GM21423 (cell line): Measurements from ENCODE around the gene SLC2A11.
"Not testable (repeated sequence)": the region's sequence is repeated elsewhere in the genome, so short reads cannot be mapped to it uniquely, and the experiment has no call there.

Experiments used
- ATAC-seq: cut with Tn5 transposase; IDR thresholded peaks from one replicate; pipeline ENCODE4 v1.9.1; 2021; ENCODE audit warnings: mild to moderate bottlenecking, moderate library complexity; ENCODE audit not compliant: unreplicated experiment

SLC2A11 gene

DNA sequence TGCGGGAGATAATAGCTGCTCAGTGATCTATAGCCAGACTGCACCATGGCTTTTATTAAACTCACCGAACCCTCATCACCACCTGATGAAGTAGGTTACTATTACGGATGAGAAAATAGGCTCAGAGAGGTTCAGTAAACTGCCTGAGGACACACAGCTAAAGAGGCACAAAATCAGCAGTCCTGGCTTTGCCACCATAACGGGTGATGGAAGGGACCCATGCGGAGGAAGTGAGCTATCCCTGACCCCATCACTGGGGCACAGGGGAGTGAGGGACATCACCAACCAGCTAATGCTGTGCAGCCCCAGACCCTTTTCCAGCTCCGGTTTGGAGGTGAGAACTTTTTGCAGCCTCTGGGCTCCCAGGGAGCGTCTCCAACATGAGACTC lies 11.6 kb upstream of the SLC2A11 start:
- no peak for ATAC-seq

DNA sequence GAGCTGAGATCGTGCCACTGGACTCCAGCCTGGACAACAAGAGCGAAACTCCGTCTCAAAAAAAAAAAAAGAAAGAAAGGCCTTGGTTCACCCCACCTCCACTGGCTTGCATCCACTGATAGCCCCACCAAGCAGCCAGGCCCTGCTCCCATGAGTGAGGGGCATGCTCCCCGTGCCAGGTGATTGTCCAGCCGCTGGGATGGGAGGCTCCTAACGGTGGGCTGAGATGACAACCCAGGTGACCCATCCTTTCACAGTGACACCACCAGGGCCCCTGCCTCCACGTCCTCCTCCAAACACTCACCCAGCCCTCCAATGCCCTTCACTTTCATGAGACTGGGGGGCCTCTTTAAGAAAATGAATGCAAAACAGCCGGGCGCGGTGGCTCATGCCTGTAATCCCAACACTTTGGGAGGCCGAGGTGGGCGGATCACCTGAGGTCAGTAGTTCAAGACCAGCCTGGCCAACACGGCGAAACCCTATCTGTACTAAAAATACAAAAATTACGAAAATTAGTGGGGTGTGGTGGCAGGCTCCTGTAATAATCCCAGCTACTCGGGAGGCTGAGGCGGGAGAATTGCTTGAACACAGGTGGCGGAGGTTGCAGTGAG lies 10.3 kb upstream of the SLC2A11 start:
- ATAC-seq: no peak

DNA sequence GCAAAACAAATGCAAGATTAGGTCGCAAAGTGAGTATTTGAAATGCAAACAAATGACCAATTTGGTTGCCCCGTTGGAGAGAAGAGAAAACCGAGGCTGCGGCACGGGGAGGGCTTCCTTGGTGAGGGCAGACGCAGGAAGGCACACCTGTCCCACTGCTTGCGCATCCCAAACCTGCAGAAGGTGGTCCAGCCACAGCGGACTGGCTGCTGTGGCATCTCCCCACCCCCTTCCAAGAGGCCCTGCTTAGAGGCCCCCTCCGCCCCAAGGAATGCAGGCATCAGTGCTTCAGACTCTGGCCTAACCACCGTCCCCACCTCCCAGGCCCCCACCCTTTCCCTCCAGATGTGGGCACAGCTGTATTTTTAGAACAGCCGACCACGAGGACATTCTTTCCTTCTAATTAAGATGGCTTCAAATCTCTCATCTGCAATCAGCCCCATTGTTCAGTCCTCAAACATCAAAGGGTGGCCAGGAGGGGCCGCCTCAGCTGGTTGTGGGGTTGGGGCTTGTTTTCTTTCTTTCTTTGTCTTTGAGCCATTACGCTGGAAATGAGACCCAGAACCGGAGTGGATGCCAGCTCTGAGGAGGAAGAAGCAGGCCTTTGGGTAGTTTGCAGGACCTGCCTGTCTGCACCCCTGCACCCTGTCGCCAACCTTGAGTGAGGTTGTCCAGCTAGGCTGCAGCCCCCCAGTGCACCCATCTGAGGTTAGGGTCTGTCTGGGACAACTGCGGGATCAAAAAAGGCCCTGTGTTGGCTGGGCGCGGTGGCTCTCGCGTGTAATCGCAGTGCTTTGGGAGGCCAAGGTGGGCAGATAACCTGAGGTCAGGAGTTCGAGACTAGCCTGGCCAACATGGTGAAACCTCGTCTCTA lies 9.4 kb upstream of the SLC2A11 start:
- ATAC-seq: no peak

DNA sequence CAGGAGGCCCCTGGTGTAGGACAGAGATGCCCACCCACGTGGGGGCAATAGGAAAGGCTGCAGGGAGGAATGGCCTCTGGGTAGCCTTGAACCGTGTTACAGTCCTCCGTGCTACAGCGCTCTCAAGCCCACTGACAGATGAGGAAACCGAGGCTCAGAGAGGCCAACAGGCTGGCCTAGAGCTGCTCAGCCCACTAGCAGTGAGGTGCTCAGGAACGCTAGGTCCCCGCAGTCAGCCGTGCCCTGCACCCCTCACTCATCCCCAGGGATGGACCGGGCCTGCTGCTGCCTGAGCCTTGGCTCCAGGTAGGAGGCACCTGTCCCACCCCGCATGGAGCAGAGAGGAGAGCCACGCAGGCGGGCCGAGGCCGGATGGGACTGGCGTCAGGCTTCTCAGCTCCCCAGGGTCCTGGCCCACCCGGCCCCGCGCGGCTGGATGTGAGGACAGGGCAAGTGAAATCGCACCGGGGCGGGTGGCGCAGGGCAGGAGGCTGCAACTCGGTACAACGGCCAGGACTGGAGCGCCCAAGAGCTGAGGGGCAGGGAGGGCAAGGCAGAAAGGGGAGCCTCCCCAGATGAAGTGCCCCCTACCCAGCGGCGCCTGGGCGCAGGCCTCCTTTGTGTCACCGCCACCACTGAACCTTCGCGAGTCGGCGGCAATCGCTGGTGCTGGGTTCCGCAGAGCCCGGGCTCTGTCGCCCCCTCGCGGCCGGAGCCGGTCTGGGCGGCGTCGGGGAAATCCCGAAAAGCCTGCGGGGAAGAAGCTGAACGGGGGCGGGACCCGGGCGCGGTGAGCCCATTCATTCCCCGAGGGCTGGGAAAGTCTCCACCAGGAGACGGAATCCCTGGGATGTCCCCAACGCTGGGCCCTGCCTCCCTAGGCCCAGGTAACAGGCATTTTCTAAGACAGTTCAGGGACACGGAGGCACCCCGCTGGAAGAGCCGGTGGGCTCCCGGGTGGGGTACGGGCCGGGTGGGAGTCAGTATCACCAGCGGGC lies 8.4 kb upstream of the SLC2A11 start:
- ATAC-seq: no peak

DNA sequence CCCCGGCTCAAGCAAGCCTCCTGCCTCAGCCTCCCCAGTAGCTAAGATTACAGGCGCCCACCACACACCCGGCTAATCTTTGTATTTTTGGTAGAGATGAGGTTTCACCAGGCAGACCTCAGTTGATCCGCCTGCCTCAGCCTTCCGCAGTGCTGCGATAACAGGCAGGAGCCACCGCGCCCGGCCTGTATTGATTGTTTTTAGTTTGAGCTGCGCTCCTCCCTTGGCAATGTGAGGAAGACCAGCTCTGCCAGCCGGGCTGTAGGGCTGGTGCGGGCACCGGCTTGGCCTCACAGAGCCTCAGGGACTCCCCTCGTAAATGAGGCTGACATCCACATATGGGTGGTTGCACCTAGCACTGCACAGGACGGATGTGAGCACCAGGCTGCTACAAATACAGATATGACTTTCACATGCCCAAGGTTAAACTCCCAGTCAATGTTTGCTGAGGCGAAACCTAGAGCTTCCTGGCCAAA lies 7.5 kb upstream of the SLC2A11 start:
- ATAC-seq: peak; percentile 63

DNA sequence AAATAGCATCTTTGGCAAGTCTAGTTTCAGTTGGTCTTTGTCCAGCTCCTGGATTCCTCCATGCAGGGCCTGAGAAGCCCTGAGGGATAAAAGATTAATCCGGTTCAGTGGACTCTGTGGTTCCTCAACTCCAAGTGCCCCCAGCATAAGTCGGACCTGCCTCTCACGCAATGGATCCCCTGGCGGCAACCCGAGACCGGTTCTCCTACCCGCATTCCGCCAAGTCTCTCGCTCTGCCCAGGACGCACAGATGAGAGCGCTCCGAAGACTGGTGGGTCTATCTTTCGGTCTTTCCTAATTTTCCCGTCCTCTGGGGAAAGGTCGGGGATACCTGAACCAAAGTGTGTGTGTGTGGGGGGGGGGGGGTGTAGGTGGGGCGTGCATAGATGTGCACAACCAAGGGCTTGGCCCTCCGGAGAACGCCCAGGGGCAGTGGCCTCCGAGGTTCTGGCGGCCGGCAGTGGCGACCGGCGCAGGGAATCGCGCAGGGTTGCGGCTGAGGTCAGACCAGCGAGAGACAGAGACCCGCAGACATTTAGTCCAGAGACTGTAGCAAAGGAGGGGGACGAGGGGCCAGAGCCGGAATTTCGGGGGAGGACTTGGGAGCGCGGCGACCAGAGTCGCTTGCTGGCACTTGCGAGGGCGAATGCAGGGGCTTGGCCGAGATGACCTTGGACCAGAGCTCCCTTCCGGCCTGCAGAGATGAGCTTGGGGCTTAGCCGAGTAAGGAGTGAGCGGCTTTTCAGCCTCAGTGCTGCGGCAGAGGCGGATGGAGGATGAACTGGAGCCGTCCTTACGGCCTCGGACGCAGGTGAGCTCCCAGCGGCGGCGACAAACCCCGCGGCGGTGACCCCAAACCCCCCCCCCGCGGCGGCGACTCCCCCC lies 712 bp upstream of the SLC2A11 start:
- peak; percentile 38 for ATAC-seq

DNA sequence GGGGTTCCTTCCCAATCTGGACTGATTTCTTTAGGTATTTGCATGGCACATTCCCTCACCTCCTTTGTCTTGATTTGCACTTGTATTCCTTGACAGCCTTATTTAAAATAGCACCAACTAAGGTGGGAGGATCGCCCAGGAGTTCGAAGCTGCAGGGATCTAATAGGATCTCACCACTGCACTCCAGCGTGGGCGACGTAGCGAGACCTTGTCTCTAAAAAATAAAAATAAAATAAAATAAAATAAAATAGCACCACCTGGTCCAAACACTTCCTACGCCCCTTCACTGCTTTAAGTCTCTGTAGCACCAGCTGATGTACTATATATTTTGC lies 775 bp downstream of the SLC2A11 start:
- no peak for ATAC-seq

DNA sequence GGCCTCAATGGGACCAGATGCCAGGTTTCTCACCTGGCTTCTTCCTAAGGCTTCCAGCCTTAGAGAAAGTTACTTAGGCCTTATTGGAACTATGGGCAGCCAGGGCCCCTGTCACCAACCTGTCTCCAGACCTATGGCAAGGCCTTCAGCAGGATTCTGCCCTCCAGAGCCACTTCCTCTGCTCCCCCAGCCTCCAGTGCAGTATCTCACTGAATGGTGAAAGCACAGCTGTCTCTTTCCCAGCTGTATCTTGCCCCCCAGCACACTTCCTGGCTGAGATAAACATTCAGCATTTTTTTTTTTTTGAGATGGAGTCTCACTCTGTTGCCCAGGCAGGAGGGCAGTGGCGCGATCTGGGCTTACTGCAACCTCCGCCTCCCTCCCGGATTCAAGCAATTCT lies 1.5 kb downstream of the SLC2A11 start:
- no peak for ATAC-seq

DNA sequence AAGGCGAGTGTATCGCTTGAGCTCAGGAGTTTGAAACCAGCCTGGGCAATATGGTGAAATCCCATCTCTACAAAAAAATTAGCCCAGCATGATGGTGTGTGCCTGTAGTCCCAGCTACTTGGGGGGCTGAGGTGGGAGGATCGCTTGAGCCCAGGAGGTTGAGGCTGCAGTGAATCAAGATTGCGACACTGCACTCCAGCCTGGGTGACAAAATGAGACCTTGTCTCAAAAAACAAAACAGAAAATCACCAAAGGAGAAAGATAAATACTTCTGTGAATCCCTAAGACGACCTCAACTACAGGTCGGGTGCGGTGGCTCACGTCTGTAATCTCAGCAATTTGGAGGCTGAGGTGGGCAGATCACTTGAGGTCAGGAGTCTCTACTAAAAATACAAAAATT lies 2.5 kb downstream of the SLC2A11 start:
- not testable (repeated sequence) for ATAC-seq

DNA sequence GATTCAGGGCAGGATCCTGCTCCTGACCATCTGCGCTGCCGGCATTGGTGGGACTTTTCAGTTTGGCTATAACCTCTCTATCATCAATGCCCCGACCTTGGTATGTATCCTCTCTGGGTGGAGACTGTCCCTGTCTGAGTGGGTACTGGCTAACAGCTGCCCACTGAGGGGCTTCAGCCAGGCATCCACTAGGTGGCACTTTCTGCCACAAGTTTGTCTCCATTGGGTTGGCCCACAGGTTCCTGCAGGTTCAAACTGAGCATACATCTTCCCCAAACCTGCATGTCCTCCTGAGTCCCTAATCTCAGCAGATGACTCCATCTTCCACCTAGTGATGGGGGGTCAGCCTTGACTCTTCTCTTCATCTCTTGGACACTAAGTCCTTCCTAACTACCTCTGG lies 4.4 kb downstream of the SLC2A11 start:
- no peak for ATAC-seq

DNA sequence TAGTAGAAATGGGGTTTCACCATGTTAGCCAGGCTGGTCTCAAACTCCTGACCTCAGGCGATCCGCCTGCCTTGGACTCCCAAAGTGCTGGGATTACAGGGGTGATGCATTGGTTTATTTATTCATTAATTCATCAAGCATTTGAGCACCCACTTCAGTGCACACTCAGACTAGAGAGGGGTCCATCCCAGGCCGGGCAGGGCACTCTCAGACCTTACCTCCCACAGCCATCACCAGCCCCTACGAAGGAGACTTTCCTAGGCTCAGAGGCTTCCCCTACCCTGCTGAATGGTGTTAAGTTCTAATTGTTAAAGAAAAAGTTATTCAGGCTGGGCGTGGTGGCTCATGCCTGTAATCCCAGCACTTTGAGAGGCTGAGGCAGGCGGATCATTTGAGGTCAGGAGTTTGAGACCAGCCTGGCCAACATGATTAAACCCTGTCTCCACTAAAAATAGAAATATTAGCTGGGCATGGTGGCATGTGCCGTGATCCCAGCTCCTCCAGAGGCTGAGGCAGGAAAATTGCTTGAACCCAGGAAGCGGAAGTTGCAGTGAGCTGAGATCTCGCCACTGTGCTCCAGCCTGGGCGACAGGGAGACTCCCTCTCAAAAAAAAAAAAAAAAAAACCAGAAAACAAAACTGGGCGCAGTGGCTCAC lies 7.0 kb downstream of the SLC2A11 start:
- ATAC-seq: not testable (repeated sequence)

DNA sequence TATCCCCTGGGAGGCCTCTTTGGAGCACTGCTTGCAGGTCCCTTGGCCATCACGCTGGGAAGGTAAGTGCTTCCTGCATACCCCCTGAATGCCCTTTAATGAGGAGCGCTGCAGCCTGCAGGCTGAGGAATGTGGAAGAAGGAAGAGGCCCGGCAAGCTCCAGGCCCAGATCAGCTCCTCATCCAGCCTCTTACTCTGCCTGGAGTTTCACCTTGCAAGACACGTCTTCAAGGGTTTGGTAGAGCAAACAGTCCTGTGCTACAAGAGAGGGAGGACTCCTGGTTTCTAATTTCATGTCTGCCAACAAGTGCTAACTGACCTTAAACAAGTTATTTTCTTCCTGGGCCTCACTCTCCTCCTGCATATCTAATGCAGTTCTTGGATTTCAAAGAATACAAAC lies 10.9 kb downstream of the SLC2A11 start:
- ATAC-seq: no peak

DNA sequence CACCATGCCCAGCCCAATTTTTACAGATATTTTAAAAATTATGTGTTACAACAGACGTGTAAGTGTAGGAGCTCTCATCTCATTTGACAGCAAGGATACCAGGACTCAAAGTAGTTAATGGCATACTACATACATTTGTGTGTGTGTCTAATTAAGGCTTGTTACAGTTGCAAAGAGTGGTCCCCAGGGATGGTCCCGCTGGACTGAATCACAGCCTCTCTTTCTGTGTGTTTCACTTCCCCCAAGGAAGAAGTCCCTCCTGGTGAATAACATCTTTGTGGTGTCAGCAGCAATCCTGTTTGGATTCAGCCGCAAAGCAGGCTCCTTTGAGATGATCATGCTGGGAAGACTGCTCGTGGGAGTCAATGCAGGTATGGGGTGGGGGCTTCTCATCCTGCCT lies 17.2 kb downstream of the SLC2A11 start:
- ATAC-seq: no peak

DNA sequence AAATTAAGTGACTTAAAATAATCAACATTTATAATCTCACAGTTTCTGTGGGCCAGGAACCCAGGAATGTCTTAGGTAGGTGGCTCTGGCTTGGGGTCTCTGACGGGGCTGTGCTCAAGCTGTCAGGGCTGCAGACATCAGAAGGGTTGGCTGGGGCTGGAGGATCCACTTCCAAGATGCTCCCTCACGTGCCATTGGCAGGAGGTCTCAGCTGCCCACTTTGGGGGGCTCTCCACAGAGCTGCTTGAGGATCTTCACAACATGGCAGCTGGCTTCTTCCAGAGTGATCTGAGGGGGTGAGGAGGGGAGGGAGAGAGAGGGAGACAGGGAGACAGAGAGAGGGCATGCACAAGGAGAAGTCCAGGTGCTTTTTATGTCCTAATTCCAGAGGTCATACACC lies 18.1 kb downstream of the SLC2A11 start:
- ATAC-seq: no peak

DNA sequence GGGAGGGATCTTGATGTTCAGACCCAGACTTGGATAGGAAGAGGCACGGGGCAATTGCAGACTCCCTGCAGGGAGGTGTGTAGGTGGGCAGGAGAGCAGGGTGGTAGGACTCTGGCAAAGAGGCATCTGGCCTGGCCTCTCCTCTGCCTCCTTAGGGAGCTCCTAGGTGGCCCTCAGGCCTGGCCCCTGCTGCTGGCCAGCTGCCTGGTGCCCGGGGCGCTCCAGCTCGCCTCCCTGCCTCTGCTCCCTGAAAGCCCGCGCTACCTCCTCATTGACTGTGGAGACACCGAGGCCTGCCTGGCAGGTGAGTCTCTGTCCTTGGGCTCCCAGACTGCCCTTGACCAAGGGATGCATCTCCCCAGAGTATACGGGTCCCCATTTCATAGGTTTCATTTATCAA lies 19.9 kb downstream of the SLC2A11 start:
- ATAC-seq: no peak

DNA sequence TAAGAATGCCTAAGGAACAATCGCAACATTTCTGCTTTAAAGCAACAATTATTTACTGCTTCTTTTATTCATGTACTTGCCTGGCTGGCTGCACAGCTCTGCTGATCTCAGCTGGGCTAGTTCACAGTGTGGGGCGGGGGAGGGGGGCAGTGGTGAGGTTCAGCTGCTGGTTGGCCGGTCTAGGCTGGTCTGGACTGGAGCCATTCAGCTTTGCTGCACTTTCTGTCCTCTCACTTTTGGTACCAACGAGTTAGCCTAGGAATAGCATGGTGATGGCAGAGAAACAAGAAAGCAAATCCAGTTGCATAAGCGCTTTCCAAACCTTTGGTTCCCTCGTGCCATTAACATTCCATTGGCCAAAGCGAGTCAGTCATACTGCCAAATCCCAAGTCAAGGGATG lies 20.5 kb downstream of the SLC2A11 start:
- no peak for ATAC-seq

DNA sequence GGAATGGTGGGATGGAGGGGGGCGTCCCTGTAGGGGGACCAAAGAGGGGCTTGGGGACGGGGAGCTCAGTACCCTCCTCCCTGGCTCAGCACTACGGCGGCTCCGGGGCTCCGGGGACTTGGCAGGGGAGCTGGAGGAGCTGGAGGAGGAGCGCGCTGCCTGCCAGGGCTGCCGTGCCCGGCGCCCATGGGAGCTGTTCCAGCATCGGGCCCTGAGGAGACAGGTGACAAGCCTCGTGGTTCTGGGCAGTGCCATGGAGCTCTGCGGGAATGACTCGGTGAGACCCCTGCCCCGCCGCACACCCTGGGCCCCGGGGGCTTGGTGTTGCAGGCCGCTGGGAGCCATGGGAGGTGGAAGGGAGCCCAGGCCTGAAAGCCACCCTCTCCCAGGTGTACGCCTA lies 24.7 kb downstream of the SLC2A11 start:
- no peak for ATAC-seq

DNA sequence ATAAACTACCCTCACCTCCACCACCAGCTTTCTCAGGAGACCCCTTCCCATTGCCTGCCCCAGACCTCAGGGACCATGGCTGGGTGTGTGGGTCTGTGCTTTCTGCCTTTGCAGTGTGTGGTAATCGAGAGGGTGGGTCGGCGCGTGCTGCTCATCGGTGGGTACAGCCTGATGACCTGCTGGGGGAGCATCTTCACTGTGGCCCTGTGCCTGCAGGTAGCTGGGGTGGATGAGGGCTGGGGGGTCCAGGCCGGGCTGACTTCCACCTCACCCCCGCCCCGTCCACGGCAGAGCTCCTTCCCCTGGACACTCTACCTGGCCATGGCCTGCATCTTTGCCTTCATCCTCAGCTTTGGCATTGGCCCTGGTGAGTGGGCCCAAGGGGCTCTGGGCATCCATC lies 26.0 kb downstream of the SLC2A11 start:
- ATAC-seq: no peak

DNA sequence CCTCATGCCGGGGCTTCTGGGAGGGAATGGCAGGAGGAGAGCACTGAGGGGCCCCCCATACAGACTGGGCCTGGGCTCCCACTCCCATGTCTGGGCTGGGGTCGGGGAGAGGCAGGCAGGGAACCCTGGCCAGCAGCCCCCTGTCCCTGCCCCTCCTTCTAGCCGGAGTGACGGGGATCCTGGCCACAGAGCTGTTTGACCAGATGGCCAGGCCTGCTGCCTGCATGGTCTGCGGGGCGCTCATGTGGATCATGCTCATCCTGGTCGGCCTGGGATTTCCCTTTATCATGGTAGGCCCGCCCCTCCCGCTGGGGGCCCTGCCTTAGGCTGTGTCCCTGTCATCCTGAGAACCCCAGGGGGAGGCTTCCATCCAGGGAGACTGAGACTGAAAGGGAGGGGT lies 26.5 kb downstream of the SLC2A11 start:
- no peak for ATAC-seq
